GM18858 (cell line): ENCODE data around the gene CLK4.
A peak's percentile ranks its signal among the peaks of the same experiment; 100 is the strongest.

Experiments
- ATAC-seq: cut with Tn5 transposase; IDR thresholded peaks from one replicate; pipeline ENCODE4 v1.9.1; 2021; ENCODE audit not compliant: unreplicated experiment

The CLK4 gene

DNA sequence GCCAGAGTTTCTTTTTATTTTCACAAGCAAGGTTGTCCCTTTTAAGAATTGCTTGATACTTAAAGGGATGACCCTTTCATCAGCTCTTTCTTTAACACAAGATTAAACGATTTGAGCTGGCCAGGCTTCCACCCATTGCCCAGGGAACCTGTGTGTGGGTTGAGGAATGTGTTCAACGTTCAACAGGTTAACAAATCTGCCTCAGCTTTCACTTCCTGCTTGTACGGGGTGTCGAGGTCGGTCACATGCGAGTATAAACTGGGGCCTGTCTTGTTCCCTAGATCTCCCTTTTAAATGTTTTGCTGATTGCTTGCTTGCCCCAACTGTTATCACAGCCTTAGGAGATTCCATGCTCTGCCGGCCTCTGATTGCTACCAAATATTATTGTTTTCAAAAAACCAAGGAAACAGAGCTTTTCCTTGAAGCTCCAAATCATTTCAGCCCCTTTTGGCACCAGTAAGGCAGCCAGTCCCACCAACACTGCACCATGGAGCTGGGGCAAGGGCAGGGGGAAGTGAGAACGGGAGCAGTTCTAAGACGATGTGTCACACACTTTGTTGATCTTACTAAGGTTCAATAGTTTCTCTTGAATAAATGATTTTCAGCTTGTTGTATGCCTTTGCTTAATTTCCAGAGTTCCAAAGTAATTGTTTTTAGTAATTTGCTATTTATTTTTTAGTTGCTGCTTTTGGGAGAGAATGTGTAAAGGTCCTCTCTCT lies 10.7 kb upstream of the CLK4 start:
- ATAC-seq, result no peak

DNA sequence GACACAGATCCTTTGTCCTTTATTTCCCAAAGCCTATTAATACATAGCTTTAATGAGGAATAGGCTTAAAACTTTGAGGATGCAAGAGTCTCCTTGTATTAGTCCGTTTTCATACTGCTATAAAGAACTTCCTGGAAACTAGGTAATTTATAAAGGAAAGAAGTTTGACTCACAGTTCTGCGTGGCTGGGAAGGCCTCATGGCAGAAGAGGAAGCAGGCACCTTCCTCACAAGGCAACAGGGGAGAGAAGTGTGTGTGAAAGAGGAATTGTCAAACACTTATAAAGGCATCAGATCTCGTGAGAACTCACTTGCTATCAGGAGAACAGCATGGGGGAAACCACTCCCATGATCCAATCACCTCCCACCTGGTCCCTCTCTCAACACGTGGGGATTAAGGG lies 5.4 kb upstream of the CLK4 start:
- no peak for ATAC-seq

DNA sequence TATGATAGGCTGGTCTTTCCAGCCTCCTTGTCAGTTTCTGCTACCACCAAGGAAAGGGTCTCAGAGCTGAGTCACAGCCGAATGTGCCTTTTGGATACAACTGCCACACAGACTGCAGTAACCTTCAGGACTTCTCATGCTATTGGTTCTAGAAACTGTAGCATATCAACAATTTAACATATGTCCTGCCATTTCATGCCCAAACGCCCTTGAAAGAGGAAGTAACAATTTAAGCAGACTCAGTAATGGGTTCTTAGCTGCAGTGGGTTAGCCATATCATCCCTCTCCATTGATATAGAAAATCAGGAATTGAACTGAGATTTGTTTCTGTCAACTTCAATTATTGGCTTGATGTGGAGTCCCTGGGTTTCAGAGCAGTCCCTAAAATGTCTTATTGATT lies 4.1 kb upstream of the CLK4 start:
- no peak for ATAC-seq

DNA sequence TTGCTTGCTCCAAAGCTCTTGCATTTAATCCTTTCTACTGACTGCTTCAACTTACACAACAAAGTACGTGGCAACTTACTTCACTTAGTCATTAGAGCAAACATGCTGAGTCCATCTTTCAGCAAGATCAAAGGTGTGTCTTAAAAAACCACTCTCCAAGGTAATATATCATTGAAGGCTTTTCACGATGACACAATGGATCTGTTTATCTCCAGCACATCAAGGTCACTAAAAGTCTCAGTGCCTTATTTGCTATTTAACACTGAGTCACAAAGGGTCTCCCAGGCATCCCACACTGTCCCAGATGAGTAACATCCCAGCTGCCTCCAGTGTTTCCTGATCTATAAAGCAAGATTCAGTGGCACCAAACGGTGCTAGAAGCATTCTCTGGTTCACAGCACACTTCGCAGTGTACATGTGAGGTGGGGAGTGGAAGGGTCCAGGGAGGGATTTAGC lies 3.7 kb upstream of the CLK4 start:
- ATAC-seq, result no peak

DNA sequence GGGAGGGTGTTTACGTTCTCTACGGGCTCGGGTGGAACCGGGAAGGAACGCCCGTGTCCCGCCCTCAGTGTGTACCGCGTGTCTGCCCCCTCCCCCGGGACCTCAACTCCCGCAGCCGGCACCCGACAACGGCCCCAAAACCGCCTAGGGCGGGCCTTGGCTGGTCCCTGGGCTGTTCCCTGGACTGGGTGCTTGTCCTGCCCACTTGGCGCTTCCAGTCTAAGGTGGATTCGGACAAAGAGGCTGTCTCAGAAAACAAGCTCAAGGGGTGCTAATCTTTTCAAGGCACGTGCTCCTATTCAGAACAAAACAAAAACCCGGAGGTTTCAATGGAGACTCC lies 379 bp upstream of the CLK4 start:
- ATAC-seq, result peak; percentile 4

DNA sequence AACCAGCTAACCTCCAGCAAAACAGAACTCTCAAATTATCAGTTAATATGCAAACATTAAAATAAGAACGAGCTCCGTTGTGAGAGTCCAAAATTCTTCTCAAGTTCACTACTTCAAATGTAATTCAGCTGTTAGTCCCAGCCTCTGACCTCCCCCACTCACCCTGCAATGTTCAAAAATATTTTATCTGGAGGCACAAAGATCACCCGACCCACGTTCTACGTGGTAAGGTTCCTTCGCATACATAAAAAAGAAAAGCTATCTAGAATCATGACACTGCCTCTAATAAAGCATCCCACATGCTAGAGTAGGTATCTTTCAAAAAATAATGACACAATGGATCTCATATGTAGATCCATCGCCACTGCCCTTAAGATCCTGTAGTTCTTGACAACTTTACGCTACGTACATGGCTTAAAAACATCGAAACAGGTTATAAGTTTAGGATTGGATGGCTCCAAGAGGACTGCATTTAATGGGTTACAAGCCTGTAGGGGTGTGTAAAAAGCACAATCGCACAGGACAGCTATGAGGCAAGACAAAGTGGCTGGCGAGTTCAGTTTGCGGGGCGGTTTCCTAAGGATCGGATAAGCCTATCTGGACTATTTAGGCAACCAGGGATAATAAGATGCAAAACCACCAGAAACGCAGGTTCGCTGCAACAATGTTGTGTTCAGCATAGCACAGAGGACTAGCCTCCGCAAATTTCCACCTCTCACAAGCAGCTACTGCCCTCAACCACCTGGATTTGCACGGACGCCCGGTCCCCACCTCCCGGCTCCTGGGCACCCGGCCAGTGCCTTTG lies 969 bp downstream of the CLK4 start:
- ATAC-seq, result no peak

DNA sequence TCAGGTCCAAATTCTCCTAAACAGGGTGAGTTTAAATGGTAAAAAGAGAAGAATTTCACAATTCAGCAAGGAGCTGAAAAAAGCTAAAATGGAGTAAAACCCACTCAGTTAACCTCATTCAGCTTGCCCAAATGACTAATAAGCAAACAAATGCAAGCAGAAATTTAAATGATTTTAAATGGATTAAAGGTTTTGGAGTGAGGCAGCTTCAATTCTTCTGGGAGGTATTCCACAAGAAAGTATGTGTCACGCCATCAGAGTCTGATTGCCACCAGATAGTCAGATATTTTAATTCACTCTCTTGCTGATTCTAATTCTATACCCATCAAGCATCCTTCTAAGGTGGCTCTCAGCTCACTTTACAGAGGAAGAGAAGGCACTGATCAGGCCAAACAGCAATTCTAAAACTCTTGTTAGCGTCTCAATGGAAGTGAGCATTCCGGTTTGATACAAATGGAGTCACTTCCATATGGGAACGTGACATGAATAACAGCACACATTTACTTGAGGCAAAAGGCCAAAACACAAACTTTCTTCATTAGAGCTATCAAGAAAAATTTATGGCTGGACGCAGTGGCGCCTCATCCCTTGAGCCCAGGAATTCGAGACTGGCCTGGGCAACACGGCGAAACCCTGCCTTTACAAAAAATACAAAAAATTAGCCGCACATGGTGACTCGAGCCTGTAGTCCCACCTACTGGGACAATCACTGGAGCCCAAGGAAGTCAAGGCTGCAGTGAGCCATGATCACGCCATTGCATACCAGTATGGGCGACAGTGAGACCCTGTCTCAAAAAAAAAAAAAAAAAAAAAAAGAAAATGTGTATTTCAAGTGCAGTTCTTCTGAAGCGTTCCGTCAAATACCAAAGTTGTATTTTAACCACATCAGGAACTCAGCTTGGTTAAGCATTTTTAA lies 2.0 kb downstream of the CLK4 start:
- ATAC-seq, result no peak

DNA sequence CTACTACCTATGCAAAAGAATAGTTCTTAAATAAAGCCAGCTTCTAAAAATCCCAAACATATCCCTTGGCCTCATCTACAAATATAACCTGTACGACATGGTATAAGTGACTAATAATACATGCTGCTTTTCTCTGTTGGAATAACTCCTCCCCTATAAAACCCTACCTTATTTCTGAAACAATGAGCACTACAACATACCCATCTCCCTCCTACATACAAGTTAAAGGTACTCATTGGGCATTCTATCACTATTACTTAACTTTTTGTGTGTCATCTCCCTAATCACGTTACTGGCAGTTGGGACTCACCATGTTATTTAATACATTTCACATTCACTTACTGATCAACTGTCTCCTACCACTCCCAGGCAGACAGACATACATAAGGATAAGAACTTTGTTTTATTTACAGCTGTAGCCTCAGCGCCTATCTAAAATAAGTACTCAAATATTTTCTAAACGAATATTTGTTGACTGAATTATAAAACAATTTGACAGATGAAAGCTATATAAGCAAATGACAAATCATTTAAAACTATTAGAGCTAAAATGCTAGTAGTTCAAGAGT lies 4.1 kb downstream of the CLK4 start:
- ATAC-seq, result no peak

DNA sequence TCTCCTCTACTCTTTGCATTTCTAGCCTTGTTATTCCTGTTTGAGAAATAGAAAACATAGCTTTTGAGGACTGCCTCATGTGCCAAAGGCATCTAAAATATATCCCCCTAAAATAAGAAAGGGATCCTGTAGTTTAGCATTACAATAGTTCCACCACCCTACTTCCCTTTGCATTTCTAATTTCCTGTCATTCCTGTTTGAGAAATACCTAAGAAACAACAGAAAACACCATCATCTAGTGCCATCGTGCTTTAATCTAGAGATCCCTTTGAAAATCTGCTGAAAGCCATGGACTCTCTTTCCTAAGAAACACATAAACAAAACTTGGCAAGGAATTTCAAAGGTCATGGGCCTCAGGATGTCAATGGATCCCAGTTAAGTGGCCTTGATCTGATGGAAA lies 7.5 kb downstream of the CLK4 start:
- no peak for ATAC-seq

DNA sequence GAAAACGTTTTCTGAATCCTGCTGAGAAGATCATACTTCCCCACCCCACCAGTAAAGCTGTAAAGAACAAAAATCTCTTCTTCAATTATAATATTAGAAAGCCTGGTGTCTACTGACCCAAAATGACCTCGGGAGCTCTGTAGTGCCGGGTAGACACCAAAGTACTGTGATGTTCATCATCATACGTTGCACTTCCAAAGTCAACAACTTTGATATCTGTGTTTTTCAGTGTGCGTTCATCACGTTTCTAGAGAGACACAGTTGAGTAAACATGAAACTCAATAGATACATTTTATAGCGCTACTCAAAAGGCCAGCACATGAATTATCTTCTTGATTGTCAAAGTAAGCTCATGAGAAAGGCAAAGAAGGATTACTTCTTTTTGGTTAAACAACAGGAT lies 14.6 kb downstream of the CLK4 start:
- no peak for ATAC-seq

DNA sequence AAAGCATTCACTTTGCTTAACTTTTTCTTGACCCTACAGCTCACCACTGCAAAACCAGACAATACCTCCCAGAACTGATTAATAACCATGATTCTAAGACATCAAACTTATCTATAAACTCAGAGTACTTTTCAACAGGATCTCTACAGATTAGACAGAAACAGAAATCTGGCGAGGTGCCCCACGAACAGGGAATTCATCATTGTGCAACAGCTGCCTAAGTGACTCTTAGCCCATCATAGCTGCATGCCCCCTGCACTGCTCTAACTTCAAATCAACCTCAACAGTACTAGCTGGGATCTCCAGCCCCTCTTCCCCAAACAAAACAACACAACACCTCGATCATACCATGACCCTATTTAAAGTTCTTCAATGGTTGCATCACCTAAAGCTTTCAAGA lies 20.6 kb downstream of the CLK4 start:
- ATAC-seq, result no peak

DNA sequence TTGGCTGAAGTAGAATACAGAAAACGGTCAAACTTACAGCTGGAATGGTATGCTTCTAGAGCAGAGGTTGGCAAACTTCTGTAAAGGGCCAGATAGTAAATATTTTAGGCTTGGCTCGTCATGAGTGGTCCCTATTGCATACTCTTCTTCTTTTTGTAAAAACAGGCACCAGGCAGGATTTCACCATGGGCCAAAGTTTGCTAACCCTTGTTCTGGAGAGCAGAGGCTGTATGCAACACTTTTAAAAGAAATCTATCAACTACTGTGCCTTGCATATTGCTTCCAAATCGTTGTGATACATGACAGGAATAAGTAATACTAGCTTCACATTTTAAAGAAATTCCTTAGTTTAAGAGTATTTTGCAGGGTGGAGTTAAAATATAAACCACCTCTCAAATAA lies 21.1 kb downstream of the CLK4 start:
- no peak for ATAC-seq

DNA sequence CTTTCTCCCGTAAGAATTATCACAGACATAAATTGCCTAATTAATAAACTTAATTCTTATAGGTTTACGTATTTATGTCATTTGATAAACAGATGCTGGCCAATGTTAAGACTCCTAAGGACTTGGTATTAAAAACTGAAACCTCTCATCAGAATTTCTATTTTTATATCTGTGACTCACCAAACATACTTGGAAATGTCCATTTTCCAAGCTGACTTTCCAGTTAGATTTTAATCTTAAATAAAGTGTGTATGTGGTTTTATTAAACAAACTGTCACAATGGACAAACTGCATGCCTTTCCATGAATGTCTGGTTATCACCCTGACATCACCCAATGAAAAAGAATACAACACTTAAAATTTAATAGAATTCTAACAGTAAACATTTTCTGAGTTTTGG lies 24.1 kb downstream of the CLK4 start:
- ATAC-seq, result no peak

DNA sequence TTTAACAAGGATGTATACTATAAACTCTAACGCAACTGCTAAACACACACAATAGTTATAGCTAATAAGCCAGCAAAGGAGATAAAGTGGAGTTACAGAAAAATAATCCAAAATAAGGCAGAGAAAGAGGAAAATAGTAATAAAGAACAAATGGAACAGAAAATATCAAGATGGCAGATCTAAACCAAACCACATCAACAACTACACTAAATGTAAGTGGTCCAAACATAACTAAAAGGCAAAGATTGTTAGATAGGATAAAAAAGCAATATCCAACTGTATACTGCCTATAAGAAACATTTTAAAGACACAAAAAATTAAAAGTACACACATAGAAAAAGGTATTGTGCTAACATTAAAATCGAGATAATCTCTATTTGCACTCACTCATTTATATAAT lies 31.1 kb downstream of the CLK4 start:
- no peak for ATAC-seq

DNA sequence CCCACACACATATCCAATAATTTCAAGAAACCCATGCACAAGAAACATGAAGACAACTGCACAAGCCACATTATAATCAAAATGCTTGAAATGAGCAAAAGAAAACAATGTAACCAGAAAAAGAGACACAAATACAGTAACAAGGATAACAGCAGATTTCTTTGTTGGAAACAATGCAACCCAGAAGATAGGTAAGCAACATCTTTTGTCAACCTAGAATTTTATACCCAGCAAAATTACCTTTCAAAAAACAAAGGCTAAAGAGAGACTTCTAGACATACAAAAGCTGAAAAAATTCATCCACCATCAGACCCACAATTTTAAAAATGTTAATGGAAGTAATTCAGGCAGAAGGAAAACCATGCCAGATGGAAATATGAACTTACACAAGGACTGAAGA lies 31.7 kb downstream of the CLK4 start:
- ATAC-seq, result no peak

DNA sequence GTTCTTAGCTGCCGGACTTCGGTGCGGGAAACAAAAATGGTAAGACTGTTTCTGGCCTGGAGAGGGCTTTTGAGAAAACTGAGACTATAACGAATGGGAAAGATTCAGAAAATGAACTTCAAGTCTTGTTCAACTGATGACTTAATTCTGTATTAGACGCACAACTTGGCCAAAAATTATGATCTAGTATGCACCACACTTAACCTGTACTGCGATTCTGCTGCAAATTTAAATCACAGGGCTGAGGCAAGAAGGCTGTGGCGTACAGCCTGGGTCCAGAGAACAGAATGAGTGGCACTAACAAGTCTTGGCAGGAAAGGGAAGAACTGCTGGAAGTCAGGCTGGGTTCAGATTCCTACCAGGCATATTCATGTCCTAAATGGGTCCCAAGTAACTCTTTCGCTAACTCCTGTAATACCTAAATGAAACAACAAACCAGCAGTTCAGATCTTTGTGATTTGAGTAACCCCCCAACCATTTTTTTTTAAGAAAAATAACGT lies 35.9 kb downstream of the CLK4 start:
- ATAC-seq, result no peak

DNA sequence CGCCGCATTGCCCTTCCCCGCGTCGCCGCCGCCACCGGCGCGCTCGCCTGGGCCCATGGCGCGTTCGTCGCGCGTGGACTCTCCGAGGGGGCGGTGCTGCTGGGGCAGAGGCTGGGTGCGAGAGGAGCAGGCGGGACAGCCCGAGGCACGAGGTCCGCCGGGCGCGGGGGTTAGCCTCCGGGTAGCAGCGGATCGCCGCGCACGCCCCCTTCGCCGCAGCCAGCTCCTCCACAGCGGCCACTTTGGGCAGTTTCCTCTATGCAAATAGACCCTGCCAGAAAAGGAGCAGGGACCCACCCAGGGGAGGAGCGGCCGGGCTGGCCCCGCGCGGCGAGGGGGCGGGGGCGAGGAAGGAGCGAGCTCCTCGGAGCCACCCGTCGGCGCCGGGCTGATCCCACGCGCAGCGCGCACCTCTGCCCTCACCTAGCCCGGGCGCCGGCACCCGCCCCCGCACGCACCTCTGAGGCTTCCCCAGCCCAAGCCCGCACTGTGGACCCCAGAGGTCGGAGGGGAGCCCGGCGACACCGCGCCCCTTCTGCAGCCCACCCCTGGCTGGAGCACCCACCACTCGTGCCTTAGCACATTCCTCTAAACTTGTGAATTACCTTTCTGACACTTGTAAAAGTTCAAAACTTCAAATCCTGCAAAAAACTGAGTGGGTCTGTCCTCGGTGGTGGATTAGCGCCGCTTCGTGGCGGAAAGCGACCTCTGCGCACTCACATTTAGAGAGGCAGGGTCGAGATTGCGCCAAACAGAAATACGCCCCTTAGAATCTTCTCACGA lies 36.5 kb downstream of the CLK4 start, which contains the start of gene COL23A1:
COL23A1 (minus strand) TSS at position 253 of the 783 bp plus-strand sequence.
- no peak for ATAC-seq

DNA sequence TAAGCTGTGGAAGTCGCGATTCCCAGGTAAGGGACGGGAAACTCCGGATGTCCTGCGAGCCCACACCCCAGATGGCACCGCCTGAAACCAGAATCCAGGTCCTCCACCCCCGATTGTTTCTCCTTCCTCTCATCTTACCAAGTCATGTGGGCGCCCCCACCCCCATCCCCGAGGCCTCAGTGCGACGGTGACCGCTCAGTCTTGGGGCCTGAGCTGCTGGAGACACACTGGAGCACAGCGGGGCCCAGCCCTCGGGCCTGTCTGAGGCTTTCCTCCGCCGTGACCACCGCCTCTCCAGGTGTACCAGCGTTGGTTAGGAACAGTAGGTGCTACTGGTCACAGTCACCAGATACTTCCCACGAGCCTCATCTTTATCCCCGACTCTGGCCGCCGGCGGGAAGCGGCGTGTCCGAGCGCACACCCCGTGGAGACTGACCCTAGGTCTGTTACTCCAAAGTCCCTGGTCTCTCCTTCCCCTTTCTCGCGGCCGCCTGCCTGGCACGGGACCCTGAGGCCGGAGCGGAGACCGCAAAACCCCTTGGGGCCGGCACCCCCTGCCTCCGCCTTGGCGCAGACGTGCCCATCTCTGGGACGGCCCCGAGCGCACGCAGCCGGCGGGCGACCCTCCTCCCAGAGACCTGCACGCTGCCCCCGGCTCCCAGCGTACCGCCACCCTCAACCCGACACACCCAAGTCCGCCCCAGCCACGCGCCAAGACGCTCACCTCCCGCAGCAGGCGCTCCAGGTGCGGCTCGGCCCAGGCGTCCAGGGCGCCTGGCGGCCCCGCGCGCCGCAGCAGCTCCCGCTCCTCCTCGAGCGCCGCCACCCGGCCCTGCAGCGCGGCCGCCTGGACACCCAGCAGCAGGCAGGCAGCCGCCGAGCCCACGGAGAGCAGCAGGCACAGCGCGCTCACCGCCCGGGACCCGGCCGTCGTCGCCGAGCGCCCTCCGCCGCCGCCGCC lies 37.4 kb downstream of the CLK4 start:
- no peak for ATAC-seq

DNA sequence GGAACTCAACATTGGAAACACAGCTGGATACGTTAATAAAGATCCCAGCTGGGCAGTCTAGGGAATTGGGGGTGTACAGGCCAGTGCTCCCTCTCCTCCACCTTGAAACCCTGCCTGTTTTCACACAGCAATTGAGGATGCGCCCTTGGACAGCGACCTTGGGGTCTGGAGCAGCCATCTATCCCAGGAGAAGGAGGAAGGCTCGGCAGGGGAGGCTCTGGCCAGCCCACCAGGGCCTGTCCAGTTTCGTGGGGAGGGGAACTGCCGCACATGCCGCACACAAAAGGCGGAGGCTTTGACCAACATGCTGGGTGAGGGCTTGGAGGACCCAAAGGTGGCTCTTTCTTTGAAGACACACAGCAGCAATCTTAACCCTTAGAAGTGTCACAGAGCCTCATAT lies 38.1 kb downstream of the CLK4 start:
- ATAC-seq, result no peak
